ENCODE results near the gene ACER2.
A peak's percentile ranks its signal among the peaks of the same experiment; 100 is the strongest.
"Not testable (repeated sequence)": the region's sequence is repeated elsewhere in the genome, so short reads cannot be mapped to it uniquely, and the experiment has no call there.

The ACER2 gene

DNA sequence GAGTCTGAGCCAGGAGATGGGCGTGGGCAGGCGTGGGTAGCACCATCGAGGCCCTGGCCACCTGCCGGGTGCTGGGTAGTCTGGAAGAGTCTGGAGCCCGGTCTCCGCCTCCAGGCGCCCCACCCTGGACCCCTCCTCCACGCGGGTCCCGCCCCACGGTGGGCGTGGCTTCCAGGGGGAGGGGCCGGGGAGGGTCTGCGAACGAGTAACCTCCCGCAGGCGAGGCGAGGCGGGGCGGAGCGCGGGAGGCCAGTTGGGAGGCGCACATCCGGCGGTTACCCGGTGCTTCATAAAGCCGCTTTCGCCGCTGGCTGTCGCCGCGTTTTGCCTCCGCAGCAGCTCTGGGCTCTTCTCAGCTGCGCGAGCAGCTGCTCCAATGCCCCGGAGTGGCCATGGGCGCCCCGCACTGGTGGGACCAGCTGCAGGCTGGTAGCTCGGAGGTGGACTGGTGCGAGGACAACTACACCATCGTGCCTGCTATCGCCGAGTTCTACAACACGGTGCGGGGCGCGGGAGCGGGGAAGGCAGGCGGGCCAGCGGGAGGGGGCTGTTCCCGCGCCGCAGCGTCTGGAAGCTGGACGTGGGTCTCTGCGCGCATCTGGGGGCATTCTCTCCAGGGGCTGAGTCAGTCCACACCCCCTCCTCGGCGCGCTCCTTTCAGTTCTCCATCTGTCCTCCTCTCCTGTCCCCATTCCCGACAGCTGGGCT lies at the start of gene ACER2:
ACER2 (plus strand) TSS at position 317 of the 708 bp plus-strand sequence; CDS start at position 393, 76 bp downstream.
- DNase-seq: peak; percentile 54 to 55

DNA sequence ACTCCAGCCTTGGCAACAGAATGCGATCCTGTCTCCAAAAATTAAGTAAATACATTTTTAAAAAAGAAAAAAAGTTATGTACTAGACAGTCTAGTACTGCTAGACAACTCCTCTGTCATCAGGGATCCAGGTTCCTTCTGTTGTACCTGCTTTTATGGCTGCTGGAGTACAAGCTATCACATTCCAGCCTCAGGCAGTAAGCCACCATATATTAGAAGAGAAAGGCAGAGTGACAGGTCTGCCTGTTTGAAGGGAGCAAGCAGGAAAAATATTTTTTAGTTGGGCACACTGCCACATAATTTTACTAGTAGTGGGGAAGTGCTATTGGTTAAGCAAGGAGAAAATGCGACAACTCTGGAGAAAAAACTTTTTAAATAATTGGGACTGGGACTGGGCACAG lies 39.7 kb upstream of the ACER2 start:
- no peak for DNase-seq

DNA sequence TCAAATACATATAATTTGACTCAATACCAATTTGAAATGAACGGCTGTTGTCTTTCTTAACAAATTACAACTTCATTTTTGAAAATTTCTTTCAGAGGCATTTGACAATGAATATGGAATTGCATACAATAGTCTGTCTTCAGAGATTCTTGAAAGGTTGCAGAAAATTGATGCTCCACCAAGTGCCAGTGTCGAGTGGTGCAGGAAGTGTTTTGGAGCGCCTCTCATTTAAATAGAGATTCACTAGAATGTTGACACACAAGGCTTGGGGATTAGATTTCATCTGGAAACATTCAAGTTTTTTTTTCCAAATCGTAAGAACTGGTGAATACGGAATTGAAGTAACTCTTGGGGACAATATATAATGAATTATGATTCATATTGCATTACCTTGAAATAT lies 36.9 kb upstream of the ACER2 start:
- peak; percentile 36 to 44 for DNase-seq

DNA sequence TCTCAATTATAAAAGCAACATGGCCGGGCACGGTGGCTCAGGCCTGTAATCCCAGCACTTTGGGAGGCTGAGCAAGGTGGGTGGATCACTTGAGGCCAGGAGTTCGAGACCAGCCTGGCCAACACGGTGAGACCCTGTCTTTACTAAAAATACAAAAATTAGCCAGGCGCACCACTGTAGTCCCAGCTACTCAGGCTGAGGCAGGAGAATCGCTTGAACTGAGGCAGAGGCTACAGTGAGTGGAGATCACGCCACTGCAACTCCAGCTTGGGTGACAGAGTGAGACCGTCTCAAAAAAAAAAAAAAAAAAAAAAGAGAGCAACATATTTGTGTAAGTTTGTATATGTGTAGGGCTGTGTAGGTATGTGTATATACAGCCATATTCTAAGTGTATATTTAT lies 36.2 kb upstream of the ACER2 start:
- no peak for DNase-seq

DNA sequence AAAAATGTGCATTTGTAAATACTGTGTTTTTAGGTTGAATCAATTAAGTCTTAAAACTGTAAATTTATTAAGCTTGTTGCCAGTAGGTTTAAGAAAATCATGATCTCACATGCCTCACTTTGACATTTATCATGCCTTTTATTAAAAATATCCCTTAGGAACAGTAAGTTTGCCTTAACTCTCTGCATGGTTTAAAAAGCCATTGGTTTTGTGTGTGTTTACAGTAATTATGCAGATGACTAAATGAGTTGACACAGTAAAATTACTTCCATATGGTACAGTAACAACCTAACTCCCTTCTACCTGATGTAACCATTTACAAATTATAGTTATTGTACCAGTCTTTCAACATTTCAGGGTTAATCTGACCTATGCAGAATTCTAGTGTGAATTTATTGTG lies 35.3 kb upstream of the ACER2 start:
- no peak for DNase-seq

DNA sequence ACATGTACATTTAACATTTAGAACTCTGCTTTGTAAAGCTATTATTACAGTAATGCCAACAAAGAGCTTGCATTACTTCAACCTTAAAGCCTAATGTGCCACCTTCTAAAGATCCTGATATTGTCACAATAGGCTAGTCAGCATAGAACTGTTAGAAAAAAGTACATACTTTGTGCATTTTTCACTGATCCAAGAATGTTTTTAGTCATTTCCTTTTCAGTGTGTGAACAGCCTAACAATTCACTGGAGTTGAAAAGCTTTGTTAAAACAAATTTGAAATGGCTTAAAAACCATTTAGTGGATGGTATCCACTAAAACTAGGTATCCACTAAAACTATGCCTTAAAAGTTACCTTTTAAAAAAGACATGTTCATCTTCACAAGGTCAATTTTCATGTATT lies 33.3 kb upstream of the ACER2 start:
- DNase-seq: no peak

DNA sequence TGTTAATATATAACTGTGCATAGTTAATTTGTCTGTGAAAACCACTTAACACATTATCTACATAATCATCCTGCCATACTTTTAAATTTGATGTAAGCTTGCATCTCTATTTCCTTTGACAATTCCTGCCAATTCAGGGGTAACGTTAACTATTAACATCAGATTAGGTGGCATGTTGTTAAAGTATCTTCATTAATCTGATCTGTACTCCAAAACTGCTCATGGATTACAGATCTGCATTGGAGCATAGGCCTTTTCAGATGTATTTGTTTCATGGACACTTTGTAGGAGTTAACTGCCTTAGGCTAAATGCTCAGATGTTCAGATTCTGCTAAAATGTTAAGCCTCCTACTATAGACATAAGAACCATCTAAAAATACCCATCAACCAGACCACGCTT lies 31.9 kb upstream of the ACER2 start:
- no peak for DNase-seq

DNA sequence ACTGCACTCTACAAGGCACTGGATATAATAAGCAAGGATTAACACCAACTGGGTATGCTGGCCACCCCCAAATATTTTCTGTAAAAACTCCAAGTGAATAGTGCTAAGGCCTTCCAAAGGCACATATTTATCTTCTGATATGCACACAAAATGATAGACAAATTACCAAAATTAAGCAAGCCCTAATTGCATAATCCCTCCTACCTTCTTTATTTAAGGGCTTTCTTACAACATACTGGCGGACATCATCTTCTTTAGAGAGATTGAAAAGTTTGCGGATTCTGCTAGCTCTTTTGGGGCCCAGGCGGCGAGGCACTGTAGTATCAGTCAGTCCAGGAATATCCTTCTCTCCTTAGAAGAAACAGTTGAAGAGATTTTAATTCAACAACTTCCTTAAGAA lies 30.6 kb upstream of the ACER2 start:
- no peak for DNase-seq

DNA sequence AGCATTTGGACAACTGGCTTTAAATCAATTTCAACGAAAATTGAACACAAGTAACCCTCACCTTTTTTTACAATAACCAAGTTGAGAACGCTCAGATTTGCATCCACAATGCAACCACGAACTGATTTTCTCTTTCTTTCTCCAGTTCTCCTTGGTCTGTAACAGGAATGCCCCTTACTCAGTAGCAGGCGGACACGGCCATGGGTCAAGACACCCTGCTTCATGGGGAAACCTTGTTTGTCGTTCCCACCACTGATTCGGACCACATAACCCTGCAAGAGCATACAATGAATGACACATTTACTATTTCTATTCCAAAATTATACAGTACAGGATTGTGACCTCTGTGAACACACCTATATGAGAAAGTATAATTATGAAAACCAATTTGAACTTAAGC lies 30.2 kb upstream of the ACER2 start:
- no peak for DNase-seq

DNA sequence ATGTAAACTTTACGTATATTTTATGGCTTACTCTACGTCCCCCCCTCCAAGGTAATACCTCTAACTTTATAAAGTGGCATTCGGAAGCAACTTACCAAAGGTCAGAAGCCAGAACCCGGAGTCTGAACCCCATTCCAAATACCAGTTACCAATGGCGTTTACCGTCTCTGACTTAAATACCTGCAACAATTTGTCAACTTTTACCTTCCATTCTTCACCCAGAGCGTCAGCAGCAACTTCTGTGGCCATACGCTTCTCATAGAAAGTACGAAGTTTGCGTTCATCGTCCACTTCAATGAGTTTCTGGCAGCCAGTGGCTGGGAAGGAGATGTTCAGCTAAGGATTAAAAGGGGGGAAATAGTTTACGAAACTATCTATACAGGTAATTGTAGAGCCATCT lies 29.5 kb upstream of the ACER2 start:
- DNase-seq: no peak

DNA sequence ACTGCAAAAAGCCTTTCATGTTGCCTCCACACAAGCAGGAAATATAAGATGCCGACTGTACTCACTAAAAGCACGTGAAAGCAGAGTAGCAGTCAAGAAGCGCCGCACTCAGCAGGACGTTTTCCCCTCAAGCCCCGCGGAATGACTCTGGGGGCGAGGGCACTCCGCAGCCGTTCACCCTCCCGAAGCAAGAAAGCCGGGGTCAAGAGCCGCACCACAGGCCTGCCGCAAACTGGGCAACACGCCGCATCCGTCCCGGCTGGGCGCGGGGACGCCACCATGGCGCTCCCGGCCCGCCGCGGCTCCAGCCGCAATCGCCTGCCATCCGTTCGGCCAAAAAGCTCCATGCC lies 29.1 kb upstream of the ACER2 start:
- no peak for DNase-seq

DNA sequence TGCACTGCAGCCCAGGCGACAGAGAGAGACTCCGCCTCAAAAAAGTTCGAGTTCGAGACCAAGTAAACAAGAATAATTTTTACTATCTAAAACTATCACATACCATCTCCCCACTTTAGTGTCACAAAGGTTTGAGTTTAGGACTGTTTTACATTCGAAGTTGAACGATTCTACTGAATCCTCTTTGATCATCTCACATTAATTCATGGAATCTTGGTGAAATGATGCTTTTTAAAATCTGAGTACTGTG lies 28.1 kb upstream of the ACER2 start:
- DNase-seq: no peak

DNA sequence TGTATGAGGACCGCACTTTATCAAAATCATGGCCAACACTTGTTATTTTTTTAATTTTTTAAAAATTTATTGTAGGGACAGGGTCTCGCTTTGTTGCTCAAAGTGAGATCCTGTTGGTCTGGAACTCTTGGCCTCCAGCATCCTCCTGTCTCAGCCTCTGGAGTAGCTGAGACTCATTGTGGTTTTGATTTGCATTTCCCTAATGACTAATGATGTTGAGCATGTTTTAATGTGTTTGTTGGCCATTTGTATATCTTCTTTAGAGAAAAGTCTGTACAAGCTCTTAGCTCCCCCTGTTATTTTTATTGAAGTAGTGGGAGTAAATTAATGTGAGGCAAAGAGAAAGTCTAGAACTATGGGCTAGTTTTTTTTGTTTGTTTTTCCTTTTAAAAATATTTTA lies 27.2 kb upstream of the ACER2 start:
- DNase-seq: no peak

DNA sequence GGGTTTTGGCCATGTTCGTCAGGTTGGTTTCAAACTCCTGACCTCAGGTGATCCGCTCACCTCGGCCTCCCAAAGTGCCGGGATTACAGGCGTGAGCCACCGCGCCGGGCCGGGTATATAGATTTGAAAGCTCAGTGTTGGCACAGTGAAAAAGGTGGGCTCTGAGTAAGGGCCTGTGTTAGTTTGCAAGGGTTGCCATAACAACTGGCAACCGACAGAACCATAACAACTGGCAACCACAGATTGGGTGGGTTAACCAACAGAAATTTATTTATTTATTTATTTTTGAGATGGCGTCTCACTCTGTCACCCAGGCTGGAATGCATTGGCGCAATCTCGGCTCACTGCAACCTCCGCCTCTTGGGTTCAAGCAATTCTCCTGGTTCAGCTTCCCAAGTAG lies 23.6 kb upstream of the ACER2 start:
- not testable (repeated sequence) for DNase-seq

DNA sequence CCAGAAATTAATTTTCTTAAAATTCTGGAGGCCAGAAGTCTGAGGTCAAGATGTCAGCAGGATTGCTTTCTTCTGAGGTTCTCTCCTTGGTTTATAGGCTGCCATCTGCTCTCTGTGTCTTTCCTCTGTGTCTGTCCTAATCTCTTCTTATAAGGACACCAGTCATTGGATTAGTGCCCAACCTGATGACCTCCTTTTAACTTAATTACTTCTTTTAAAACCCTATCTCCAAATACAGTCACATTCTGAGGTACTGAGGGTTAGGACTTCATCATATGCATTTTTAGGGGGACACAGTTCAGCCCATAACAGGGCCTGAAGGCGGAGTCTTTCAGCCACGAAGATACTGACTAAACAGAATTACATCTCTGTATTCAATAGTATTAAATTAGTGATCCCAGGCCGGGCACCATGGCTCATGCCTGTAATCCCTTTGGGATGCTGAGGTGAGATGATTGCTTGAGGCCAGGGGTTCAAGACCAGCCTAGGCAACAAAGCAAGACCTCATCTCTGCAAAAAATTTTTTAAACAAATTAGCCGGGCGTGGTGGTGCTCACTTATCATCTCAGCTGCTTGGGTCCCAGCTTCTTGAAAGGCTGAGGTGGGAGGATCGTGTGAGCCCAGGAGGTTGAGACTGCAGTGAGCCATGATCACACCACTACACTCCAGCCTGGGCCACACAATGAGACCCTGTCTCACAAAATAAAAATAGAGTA lies 22.9 kb upstream of the ACER2 start:
- DNase-seq: no peak

DNA sequence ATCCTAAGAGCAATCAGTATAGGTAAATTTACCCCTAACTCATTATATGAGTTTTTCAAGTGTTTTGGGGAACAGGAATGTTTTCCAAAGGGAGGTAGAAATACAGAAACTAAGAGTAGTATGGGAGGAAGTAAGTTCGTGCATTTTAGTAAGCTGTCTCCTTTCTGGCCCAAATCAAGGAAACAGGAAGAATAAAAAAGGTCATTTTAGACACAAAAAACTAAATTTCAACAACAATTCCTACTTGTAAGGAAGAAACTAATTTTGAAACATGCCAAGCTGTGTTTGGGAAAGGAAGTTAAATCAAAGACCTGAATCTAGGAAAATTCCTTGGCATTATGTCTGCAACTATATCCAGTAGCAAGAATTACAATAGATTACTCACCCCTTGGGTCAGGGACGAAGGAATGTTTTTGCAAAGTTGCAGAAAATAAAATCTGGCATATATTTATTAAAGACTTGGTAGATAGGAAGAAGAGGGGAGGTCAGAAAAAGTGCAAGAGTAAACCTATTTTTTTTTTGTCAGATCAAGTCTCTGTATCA lies 22.2 kb upstream of the ACER2 start:
- no peak for DNase-seq

DNA sequence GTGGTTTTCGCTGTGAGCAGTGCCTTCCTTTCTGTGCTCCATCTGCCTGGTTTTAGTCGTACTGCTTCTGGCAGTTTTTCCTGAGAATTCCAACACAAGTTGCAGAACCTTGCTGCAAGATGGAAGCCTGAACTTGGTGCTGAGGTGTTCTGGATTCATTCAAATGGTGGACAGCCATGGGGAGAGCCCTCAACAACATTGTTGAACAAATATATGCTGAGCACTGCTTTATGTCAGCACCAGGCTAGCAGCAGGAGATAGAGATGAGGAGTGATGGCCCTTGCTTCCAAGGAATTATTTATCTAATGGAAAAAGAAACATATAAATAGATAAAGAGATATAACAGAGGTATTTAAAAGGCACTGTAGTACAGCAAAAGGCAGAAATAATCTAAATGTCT lies 21.5 kb upstream of the ACER2 start:
- no peak for DNase-seq

DNA sequence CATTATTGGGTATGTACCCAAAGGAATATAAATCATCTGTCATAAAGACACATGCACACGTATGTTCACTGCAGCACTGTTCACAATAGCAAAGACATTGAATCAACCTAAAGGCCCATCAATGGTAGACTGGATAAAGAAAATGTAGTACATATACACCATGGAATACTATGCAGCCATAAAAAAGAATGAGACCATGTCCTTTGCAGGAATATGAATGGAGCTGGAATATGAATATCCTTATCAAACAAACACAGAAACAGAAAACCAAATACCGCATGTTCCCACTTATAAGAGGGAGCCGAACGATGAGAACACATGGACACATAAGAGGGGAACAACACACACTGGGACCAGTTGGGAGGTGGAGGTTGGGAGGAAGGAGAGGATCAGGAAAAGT lies 19.3 kb upstream of the ACER2 start:
- DNase-seq: not testable (repeated sequence)

DNA sequence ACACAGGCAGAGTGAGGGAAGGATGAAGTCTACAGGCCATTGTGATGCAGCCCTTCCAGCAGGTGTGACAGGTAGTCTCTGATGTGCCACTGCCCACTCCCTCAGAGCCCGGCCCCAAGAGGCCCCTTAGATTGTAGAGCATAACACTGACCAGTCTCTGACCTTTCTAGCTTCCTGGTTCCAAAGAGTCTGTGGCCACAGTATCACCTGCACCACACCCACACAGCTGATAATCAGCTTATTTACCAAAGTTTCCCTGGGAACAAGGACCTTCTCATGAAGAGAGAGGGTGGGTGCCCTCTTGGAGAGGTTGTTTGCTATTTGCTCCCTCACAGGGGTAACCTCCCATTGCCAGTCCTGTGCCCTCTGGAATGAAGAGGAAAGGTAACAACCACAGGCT lies 11.0 kb upstream of the ACER2 start:
- no peak for DNase-seq

DNA sequence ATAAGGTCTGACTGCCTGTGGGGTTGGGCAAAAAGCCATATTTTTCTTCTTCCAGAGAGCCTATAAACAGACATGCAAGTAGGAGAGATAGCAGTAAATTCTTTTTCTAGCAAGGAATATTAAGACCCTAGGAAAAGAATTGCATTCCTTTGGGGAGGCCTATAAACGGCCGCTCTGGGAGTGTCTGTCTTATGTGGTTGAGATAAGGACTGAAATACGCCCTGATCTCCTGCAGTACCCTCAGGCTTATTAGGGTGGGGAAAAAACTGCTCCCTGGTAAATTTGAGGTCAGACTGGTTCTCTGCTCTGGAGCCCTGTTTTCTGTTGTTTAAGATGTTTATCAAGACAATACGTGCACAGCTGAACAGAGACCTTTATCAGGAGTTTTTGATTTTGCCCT lies 5.6 kb upstream of the ACER2 start:
- DNase-seq: not testable (repeated sequence)

DNA sequence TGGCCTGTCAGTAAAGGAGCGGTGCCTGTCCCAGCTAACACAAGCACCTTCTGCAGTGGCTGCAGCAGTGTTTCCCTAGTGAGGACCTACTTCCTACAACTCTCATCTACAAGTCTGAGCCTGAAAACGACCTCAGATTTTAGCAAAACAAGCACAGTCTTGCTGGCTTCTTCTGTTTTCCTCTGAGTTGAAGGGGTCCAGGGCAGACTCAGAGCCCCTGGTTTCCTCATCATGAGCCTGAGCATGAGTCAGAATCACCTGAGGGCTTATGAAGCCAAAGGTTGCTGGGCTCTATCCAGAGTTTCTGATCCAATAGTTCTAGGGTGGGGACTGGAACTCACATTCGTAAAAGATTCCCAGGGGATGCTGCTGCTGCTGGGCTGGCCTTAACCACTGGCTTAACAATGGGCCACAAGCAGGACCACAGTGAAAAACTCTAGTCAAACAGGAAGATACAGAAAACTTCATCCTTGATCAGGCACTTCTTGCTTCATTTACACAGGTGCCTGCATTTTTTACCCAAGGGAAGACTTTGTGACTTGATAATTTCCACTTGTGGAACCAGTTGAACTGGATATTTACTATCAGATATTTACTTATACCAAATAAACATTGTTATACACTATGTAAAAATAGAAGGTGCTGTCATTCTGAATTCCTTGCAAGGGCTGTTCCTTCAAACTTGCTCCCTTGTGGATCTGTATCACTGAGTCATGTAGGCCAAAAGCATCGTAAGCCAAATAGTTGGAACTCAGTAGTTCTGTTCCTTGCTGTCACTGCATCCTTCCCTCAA lies 4.3 kb upstream of the ACER2 start:
- DNase-seq: no peak

DNA sequence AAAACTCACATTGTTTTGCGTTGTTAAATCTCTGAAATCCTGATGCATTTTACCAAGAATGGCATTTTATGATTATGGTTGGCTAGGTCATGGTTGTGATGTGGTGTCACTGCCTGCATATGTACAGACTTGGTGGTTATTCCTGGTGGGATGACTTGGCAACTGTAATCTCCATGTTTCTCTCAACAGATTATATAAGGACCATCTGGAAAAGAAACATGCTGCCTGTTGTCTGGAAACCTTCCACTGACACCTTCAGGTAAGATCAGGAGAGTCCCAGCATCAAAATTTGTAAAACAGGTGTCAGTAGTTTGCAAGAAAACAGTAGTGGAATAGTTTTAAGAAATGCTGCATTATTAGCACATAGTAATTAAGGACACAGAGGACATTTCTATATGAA lies 3.0 kb upstream of the ACER2 start:
- no peak for DNase-seq

DNA sequence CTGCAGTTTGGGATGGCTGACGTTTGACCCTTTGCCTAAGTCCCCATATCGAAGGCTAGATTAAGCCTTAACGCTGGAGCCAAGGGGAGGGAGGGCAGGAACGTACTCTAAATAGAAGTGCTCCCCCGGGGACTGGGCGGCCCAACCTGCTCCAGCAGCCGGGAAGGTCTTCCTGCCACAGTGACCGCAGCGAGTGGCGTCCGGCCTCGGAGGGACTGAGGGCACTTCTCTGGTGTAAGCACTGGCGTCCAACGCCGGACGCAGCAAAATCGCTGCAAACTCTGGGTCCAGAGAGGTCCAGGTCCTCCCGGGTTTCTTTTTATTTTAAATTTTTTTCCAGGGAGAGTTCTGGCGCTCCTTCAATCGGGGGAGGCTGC lies 505 bp upstream of the ACER2 start:
- no peak for DNase-seq

Measured in Kasumi-1 (cell line).